SU-DHL-6 (cell line): ENCODE measurements around the gene CCL26.

Experiments
- H2AFZ ChIP-seq: fragments of 200-600 bp; sonication (generic); 2 replicates; pipeline ENCODE4 v1.6.1; 2014; ENCODE audit warnings: low read depth, mild to moderate bottlenecking, moderate library complexity, mixed read lengths, antibody characterized with exemption, low read length; ENCODE audit not compliant: severe bottlenecking
- H3F3A ChIP-seq: fragments of 200-600 bp; shearing (Covaris generic); 2 replicates; pipeline ENCODE4 v1.6.0; 2016; ENCODE audit warnings: antibody characterized with exemption, mild to moderate bottlenecking; ENCODE audit not compliant: insufficient read depth
- H3K27ac ChIP-seq: fragments of 200-600 bp; sonication (generic); 2 replicates; pipeline ENCODE4 v1.5.1; 2016; ENCODE audit warnings: low read depth, mild to moderate bottlenecking, low read length, moderate library complexity, mixed read lengths
- H3K27me3 ChIP-seq: fragments of 200-600 bp; sonication (generic), shearing (Covaris generic); 2 replicates; pipeline ENCODE4 v1.6.0; 2014; ENCODE audit warnings: mild to moderate bottlenecking, low read length
- H3K36me3 ChIP-seq: fragments of 200-600 bp; sonication (generic); 2 replicates; pipeline ENCODE4 v1.6.1; 2014; ENCODE audit warnings: mild to moderate bottlenecking, low read length, mixed read lengths
- H3K4me2 ChIP-seq: fragments of 300-600, 200-600 bp; shearing (Covaris generic), sonication (generic); 2 replicates; pipeline ENCODE4 v1.6.0; 2014; ENCODE audit warnings: low read length, low read depth, mild to moderate bottlenecking; ENCODE audit not compliant: poor library complexity, severe bottlenecking
- H3K4me3 ChIP-seq: fragments of 200-600 bp; sonication (generic); 2 replicates; pipeline ENCODE4 v1.5.1; 2014; ENCODE audit warnings: antibody characterized with exemption, low read length, mild to moderate bottlenecking, mixed read lengths; ENCODE audit not compliant: insufficient read depth, poor library complexity, severe bottlenecking
- H3K79me2 ChIP-seq: fragments of 200-600 bp; sonication (generic); 2 replicates; pipeline ENCODE4 v1.6.1; 2014; ENCODE audit warnings: mild to moderate bottlenecking, low read length, moderate library complexity; ENCODE audit not compliant: insufficient read depth
- H3K9ac ChIP-seq: fragments of 200-600 bp; sonication (generic); 2 replicates; pipeline ENCODE4 v1.7.0; 2014; ENCODE audit warnings: mild to moderate bottlenecking, low read length
- H3K9me2 ChIP-seq: fragments of 200-600 bp; sonication (generic); replicated peaks from 2 replicates; pipeline ENCODE4 v1.6.1; 2014; ENCODE audit warnings: low read length; ENCODE audit not compliant: insufficient read depth
- H3K9me3 ChIP-seq: fragments of 200-600 bp; sonication (generic); 2 replicates; pipeline ENCODE4 v1.6.1; 2014; ENCODE audit warnings: low read length, mixed read lengths; ENCODE audit not compliant: insufficient read depth
- H4K20me1 ChIP-seq: fragments of 200-600 bp; sonication (generic); 2 replicates; pipeline ENCODE4 v1.6.1; 2014; ENCODE audit warnings: low read depth, mild to moderate bottlenecking, antibody characterized with exemption, low read length, moderate library complexity, mixed read lengths
- EZH2phosphoT487 ChIP-seq: fragments of 200-600 bp; sonication (generic), shearing (Covaris generic); conservative IDR thresholded peaks from 2 replicates; pipeline ENCODE4 v1.6.1; 2018; ENCODE audit warnings: mild to moderate bottlenecking, antibody characterized with exemption, low read length, moderate library complexity, mixed read lengths
- TF ChIP-seq, protein P1 (sequence below): fragments of 200-600 bp; sonication (generic); IDR thresholded peaks from one replicate; pipeline ENCODE4 v1.5.1; 2017; ENCODE audit warnings: antibody characterized with exemption, mild to moderate bottlenecking, low read length, moderate library complexity; ENCODE audit not compliant: insufficient read depth, poor library complexity, severe bottlenecking

Gene CCL26

DNA sequence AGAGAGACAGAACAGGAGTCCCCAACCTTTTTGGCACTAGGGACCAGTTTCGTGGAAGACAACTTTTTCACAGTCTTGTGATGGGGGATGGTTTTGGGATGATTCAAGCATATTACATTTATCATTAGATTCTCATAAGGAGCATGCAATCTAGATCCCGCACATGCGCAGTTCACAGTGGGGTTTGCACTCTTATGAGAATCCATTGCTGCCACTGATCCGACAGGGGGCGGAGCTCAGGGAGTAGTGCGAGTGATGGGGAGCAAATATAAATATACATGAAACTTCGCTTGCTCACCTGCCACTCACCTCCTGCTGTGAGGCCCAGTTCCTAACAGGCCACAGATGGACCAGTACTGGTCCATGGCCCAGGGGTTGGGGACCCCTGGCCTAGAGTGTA lies 14.2 kb downstream of the CCL26 start:
- no peak overlapping the region for H2AFZ ChIP-seq
- no peaks in the 10 kb centered on the region for H3K36me3 ChIP-seq
- H3K9ac ChIP-seq, result no peak overlapping the region
- no peaks in the 10 kb centered on the region for H3K27me3 ChIP-seq
- H3F3A ChIP-seq, result no peaks in the 10 kb centered on the region
- H4K20me1 ChIP-seq, result no peaks in the 10 kb centered on the region
- H3K79me2 ChIP-seq, result no peaks in the 10 kb centered on the region
- TF ChIP-seq, protein P1, sequence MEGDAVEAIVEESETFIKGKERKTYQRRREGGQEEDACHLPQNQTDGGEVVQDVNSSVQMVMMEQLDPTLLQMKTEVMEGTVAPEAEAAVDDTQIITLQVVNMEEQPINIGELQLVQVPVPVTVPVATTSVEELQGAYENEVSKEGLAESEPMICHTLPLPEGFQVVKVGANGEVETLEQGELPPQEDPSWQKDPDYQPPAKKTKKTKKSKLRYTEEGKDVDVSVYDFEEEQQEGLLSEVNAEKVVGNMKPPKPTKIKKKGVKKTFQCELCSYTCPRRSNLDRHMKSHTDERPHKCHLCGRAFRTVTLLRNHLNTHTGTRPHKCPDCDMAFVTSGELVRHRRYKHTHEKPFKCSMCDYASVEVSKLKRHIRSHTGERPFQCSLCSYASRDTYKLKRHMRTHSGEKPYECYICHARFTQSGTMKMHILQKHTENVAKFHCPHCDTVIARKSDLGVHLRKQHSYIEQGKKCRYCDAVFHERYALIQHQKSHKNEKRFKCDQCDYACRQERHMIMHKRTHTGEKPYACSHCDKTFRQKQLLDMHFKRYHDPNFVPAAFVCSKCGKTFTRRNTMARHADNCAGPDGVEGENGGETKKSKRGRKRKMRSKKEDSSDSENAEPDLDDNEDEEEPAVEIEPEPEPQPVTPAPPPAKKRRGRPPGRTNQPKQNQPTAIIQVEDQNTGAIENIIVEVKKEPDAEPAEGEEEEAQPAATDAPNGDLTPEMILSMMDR, result no peak
- no peak for TF ChIP-seq EZH2phosphoT487
- no peak overlapping the region for H3K27ac ChIP-seq
- no peak overlapping the region for H3K4me3 ChIP-seq
- no peak overlapping the region for H3K4me2 ChIP-seq
- no peaks in the 10 kb centered on the region for H3K9me2 ChIP-seq
- H3K9me3 ChIP-seq, result no peaks in the 10 kb centered on the region

DNA sequence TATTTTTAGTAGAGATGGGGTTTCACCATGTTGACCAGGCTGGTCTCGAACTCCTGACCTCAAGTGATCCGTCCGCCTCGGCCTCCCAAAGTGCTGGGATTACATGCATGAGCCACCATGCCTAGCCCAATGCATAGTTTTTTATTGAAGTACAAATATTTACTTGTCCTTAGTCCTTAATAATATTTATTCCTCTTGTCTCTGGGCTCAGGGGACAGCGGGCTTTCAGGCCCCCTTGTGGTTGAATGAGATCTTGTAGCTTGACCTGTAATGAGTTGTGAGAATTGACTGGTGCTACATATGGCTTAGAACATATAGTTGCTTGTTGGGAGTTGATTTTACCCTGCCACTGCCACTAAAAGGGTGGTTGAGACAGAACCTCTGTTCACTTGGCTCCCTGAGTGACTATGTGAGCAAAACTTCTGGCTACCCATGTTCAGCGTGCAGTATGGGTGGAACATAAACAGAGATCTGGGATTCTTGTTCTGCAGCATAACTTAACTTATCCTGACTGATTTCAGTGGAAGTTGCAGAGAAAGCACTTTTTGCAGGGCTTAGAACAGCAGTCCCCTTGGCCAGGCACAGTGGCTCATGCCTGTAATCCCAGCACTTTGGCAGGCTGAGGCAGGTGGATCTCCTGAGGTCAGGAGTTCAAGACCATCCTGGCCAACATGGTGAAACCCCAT lies 14.9 kb downstream of the CCL26 start:
- Histone ChIP-seq H3K36me3 (no peaks in the 10 kb centered on the region), H3K27me3 (no peaks in the 10 kb centered on the region), H3K4me2 (no peak overlapping the region), H3K9ac (no peak overlapping the region), H3K9me2 (no peaks in the 10 kb centered on the region), H2AFZ (no peak overlapping the region), H3K79me2 (no peaks in the 10 kb centered on the region), H3K9me3 (no peaks in the 10 kb centered on the region), H3K4me3 (no peak overlapping the region), H4K20me1 (no peaks in the 10 kb centered on the region), H3F3A (no peaks in the 10 kb centered on the region), H3K27ac (no peak overlapping the region)
- TF ChIP-seq EZH2phosphoT487, result no peak
- TF ChIP-seq, protein P1, result peak; percentile 37

DNA sequence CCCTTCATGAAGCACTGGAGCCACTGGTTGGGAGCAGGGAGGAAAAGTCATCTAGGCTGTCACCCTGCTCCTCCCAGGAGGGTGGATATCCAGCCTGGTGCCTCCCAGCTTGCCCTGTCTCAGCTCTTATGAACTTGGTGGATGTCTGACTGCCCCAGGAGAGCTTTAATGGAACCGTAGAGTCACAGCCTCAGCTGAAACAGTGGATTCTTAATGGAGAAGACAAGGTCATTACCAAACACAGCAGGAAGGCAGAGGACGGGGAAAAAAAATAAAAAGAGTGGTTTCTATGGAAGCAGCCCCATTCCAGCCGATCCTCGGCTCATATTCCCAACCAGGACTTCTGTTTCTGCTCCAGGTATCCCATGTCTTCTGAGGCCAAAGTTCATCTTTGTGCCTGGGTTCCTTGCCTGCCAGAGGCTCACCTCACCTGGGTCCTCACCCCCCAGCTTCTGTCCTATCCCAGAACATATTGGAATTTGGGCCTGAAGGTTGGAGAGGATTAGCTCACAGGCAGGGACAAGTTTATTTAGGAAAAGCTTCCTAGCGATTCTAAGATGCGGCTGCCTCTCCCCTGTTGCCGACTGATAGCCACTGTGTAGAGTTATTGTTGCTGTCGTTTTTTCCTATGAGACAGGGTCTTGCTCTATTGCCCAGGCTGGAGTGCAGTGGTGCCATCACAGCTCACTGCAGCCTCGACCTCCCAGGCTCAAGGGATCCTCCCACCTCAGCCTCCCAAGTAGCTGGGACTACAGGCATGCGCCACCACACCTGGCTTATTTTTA lies 15.6 kb downstream of the CCL26 start:
- Histone ChIP-seq H3F3A (no peaks in the 10 kb centered on the region), H3K4me2 (no peak overlapping the region), H3K4me3 (no peak overlapping the region), H3K9me2 (no peaks in the 10 kb centered on the region), H3K36me3 (no peaks in the 10 kb centered on the region), H3K27me3 (no peaks in the 10 kb centered on the region), H3K27ac (no peak overlapping the region), H4K20me1 (no peaks in the 10 kb centered on the region), H3K9me3 (no peaks in the 10 kb centered on the region), H3K79me2 (no peaks in the 10 kb centered on the region), H2AFZ (no peak overlapping the region), H3K9ac (no peak overlapping the region)
- no peak for TF ChIP-seq EZH2phosphoT487
- TF ChIP-seq, protein P1, result no peak
